ENCODE results near the gene KLF3. TPM values are rescaled to one million over a fixed set of nuclear protein-coding genes. Genes with fewer than 3 reads are reported as not detected.

KLF3 gene
- total RNA-seq, 1 experiment from 2014 or later: 8.0 TPM

DNA sequence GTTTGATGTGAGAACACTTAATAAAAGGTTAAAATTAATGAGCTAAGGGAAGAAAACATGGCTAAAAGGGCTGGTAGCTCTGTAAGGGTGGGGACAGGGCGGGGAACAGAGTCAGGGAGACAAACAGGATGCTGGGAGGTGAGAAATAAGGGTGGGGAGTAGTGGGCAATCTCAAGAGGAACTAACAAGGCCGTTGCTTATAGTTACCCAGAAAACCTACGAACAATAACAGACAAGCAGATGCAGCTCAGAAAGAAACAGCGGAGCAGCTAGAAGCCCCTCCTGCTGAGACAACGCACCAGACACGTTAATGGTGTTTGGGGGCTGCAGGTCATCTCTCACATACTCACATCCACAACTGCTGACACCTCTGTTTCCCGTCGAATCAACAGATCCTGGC lies 9.7 kb upstream of the KLF3 start:
- DNase-seq (ENCODE audit: low spot score): no peak

GRCh38 chr4:38656111-38656510 lies 7.9 kb upstream of the KLF3 start:
- DNase-seq (ENCODE audit: low spot score): no peak

- DNase-seq (ENCODE audit: low spot score): no peak
Observed at GRCh38 chr4:38659346-38659745, 4.7 kb upstream of the KLF3 start.

- no peak for DNase-seq (ENCODE audit: low spot score)
Observed at GRCh38 chr4:38660838-38661237, 3.2 kb upstream of the KLF3 start.

- DNase-seq (ENCODE audit: low spot score): no peak
Observed at GRCh38 chr4:38661371-38661770, 2.6 kb upstream of the KLF3 start.

- DNase-seq (ENCODE audit: low spot score): no peak
Observed at GRCh38 chr4:38662522-38663089, 1.4 kb upstream of the KLF3 start.

- no peak for DNase-seq (ENCODE audit: low spot score)
Observed at GRCh38 chr4:38663090-38663800, 754 bp upstream of the KLF3 start.

DNA sequence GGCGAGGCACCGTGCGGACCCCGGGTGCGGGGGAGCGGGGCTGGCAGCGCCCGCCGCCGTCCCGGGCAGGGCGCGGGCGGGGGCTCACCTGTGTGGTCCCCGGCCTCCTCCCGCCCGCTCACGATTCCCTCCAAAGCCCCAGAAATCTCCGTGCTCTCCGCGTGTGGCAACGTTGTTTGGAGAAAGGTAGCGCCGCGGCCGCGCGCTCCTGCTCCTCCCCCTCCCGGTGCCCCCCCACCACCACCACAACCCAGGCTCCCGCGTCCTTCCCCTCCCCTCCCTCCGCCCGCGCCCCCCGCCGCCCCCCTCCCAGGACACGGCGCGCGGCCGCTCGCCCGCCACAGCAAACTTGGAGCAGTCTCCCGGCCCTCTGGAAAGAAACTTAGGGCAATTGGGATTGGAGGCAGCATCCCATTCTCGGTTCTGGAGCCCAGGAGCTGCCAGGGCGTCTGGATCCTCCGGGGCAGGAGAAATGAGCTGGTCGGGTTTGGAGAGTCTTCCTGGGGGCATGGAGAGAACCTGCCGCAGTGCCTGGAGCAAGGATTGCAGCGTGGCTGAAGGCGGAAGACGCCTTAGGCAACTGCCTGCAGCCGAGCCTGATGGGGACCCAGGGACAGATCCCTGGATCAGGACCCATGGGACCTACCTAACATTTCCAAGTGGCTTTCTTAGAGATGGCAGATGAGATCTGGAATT lies 855 bp downstream of the KLF3 start:
- DNase-seq (ENCODE audit: low spot score): peak; percentile 53

GRCh38 chr4:38665551-38666411 lies 1.8 kb downstream of the KLF3 start:
- DNase-seq (ENCODE audit: low spot score): no peak

- DNase-seq (ENCODE audit: low spot score): no peak
Observed at GRCh38 chr4:38666766-38667084, 2.7 kb downstream of the KLF3 start.

DNA sequence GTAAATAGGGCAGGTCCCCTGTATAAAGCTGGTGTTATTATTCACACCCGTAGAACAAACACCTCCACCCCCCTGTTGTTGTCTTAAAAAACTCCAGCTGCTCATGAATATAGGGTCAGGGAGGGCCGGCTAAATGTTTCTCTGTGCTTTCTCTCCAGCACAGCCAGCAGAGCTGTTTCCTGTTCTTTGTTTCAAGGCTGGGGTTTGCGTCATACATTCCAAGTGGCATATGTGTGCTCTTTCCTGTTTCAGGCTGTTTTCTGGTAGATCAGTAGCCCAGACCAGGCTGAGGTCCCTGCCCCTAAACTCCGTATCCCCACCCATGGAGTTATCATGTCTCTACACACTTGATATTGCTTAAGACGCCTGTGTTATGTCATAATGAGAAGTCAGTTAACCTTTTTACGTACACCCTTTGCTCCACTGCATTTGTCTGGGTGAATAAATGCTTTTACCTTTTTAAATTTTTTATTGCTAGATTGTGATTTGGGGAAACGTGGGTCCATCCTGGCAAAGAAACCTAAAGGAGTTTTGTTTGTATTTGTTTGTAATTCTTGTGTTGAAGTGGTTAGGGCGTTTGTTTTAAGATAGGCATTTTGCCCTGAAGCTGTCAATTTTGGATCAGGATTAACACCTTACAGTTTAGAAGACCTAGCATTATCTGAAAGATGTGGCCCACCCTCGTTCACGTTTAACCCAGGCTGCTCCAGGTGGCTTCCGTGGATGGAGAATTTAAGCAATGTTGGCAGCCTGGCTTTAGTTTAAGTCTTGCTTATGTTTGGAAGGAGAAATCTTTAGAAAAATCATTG lies 3.3 kb downstream of the KLF3 start:
- peak; percentile 99 for DNase-seq (ENCODE audit: low spot score)

GRCh38 chr4:38668203-38668971 lies 4.4 kb downstream of the KLF3 start:
- no peak for DNase-seq (ENCODE audit: low spot score)

DNA sequence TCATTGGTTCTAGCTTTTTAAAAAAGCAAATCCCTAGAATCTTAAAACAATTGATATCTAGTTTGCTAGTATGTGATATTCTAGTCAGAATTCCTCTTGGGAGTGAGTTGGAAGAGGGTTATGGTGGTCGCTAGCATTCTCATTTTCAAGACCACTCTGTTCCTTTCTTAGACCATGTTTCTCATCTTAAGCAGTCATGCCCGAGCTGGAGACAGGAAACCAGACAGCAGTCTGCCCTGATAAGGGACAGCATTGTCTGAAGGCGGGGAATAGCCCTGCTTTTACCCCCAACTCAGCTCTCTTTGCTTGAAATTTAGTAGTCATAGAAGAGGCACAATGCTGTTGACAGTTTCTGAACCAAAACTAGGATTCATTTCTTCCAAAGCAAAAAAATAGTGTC lies 5.2 kb downstream of the KLF3 start:
- DNase-seq (ENCODE audit: low spot score): no peak

- DNase-seq (ENCODE audit: low spot score): no peak
Observed at GRCh38 chr4:38670109-38670901, 6.3 kb downstream of the KLF3 start.

DNA sequence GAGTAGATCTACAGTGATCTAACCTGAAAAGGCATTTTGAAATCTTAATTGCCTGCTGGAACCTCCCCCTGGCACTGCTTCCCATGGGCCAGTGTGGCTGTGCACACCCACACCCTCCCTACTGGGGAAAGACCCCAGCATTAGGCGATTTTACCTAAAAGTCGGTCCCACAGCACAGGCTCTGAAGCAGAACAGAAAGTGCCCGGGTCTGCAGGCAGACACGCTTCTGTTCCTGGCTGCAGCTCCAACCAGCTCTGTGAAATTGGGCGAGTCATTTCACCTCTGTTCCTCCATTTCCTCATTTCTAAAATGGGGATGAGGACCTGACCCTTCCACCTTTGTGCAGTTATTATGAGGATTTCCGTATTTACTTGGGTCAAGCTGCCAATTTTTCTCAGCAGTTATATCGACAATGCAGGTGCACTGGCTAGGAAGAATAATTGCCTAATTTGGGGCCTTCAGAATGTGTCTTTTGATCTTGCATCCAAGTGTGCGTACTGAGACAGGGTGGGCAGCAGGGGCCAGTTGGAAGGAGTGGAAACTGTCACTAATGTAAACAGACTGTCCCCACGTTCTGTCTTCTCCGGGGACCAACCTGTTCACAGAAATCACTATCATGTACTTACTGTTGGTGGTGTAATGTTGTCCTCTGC lies 7.1 kb downstream of the KLF3 start:
- DNase-seq (ENCODE audit: low spot score): no peak

GRCh38 chr4:38671592-38671940 lies 7.6 kb downstream of the KLF3 start:
- DNase-seq (ENCODE audit: low spot score): no peak

- no peak for DNase-seq (ENCODE audit: low spot score)
Observed at GRCh38 chr4:38672074-38672396, 8.0 kb downstream of the KLF3 start.

GRCh38 chr4:38672397-38673129 lies 8.6 kb downstream of the KLF3 start:
- no peak for DNase-seq (ENCODE audit: low spot score)

Measured in H4 (cell line).